ENCODE data around the gene KLHL3. TPM values are rescaled to one million over a fixed set of nuclear protein-coding genes. Genes with fewer than 3 reads are reported as not detected.

KLHL3 gene
- total RNA-seq, 4 donors from 2014 or later, result 0.46 to 4.6 (median 1.7) TPM

- Histone ChIP-seq H3K4me1 (peaks cover 3 to 7% of the 10 kb centered on the region in 2 donors), H3K9me3 (no peaks in the 10 kb centered on the region), H3K4me3 (no peak overlapping the region), H3K27me3 (no peaks in the 10 kb centered on the region), H3K27ac (peak overlapping the region in 1 of 4 donors; percentile 28), H3K36me3 (no peaks in the 10 kb centered on the region)
- in situ Hi-C loops (cut with MboI; ENCODE audit: low sequenced_read_pairs in 4 of 4), result loop anchor here in 1 of 4 donors (25.0 kb wide), 1 partner anchor 470 kb away; the partner anchor contains the start of gene NME5
- no peak for TF ChIP-seq POLR2A (IDR thresholded peaks at IDR 0.05)
- TF ChIP-seq, protein P1, sequence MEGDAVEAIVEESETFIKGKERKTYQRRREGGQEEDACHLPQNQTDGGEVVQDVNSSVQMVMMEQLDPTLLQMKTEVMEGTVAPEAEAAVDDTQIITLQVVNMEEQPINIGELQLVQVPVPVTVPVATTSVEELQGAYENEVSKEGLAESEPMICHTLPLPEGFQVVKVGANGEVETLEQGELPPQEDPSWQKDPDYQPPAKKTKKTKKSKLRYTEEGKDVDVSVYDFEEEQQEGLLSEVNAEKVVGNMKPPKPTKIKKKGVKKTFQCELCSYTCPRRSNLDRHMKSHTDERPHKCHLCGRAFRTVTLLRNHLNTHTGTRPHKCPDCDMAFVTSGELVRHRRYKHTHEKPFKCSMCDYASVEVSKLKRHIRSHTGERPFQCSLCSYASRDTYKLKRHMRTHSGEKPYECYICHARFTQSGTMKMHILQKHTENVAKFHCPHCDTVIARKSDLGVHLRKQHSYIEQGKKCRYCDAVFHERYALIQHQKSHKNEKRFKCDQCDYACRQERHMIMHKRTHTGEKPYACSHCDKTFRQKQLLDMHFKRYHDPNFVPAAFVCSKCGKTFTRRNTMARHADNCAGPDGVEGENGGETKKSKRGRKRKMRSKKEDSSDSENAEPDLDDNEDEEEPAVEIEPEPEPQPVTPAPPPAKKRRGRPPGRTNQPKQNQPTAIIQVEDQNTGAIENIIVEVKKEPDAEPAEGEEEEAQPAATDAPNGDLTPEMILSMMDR (IDR thresholded peaks at IDR 0.05 in 4 of 5, conservative IDR thresholded peaks at IDR 0.05 in 1 of 5), result no peak
- DNase-seq (no peak), ATAC-seq (no peak)
- intact Hi-C loops (cut with DNase I; ENCODE audit: low total_unique reads), result loop anchor here (10.0 kb wide), 1 partner anchor 467 kb away; the partner anchor contains the start of gene NME5
Measured at GRCh38 chr5:137667341-137667740, 68.5 kb downstream of the KLHL3 start.

DNA sequence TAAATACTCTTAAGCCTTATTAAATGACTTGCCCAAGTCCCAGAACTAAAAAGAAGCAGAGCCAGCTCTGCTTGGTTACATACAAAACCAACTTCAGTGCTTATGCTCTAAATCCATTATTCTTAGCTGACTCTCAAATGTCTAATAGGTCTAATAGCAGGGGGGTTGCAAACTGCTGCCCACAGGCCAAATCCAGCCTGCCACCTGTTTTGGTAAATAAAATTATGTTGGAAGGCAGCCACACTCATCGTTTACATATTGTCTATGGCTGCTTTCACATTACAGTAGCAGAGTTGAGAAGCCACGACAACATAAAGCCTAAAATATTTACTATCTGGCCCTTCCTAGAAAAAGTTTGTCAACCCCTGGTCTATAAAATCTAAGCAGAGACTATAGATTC lies 69.0 kb downstream of the KLHL3 start:
- Histone ChIP-seq H3K27ac (peak overlapping the region in 1 of 4 donors; percentile 28), H3K36me3 (no peaks in the 10 kb centered on the region), H3K4me3 (no peak overlapping the region), H3K9me3 (no peaks in the 10 kb centered on the region), H3K4me1 (peaks cover 3 to 7% of the 10 kb centered on the region in 2 donors), H3K27me3 (no peaks in the 10 kb centered on the region)
- TF ChIP-seq, protein P1 (IDR thresholded peaks at IDR 0.05 in 4 of 5, conservative IDR thresholded peaks at IDR 0.05 in 1 of 5), result no peak
- no peak for TF ChIP-seq POLR2A (IDR thresholded peaks at IDR 0.05)
- in situ Hi-C loops (cut with MboI; ENCODE audit: low sequenced_read_pairs in 4 of 4), result loop anchor here in 1 of 4 donors (25.0 kb wide), 1 partner anchor 470 kb away; the partner anchor contains the start of gene NME5
- intact Hi-C loops (cut with DNase I; ENCODE audit: low total_unique reads), result loop anchor here (10.0 kb wide), 1 partner anchor 468 kb away; the partner anchor contains the start of gene NME5
- no peak for DNase-seq
- no peak for ATAC-seq

DNA sequence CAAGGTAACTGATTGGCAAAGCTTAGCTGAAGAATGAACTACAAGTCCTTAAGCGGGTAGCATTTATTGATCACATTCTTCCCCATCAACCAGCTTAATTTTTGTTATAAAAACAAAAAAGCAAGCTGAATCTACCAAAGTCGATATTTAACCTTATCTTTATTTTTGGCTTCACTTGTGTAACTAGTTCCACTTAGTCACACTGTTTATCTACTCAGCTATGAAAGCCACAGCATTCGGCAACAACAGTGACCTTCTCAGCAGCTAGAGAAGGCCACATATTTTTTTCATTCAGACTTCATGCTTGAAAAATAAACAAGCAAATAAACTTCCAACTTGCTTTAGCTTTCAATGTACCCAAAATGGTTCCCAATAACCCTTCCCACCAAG lies 69.4 kb downstream of the KLHL3 start:
- no peak for TF ChIP-seq POLR2A (IDR thresholded peaks at IDR 0.05)
- TF ChIP-seq, protein P1 (IDR thresholded peaks at IDR 0.05 in 4 of 5, conservative IDR thresholded peaks at IDR 0.05 in 1 of 5), result no peak
- in situ Hi-C loops (cut with MboI; ENCODE audit: low sequenced_read_pairs in 4 of 4) (loop anchor here in 1 of 4 donors (25.0 kb wide), 1 partner anchor 471 kb away; the partner anchor contains the start of gene NME5), intact Hi-C loops (cut with DNase I; ENCODE audit: low total_unique reads) (loop anchor here (10.0 kb wide), 1 partner anchor 468 kb away; the partner anchor contains the start of gene NME5)
- ATAC-seq (no peak), DNase-seq (no peak)
- Histone ChIP-seq H3K27ac (peak overlapping the region in 1 of 4 donors; percentile 28), H3K27me3 (no peaks in the 10 kb centered on the region), H3K36me3 (no peaks in the 10 kb centered on the region), H3K4me1 (peaks cover 3 to 7% of the 10 kb centered on the region in 2 donors), H3K9me3 (no peaks in the 10 kb centered on the region), H3K4me3 (no peak overlapping the region)

DNA sequence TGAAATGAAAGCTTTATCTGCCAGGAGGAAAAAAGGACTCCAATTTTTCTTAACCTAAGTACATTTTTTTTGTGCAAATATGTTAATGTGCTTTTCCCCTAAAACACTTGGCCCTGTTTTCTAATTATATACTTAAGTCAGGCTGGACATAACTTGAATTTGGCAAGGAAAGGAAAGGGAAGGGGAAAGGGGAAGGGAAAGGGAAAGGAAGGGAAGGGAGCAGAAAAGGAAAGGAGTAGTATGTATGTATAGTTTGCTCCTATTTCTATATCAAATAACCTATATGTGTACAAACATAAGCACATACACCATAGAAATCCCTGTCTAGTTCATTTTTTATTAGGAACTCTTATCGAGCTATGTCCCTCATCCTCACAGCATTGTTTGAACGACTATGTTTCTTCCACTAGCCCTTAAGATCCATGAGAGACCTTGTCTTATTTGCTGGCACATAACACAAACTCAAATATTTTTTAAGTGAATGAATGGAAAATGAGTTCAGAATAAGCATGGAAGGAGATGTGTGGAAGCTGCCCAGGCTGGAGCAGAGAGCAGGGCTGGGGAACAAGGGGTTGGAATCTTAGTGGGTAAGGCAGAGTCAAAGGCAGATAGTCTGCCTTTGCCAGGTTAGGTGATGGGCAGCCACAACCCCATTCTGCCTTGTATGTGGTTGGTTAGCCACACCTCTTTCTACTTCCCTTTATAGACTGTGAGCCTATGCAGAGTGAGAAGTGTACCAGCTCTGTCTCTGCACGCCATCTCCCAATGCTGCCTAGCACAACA lies 70.0 kb downstream of the KLHL3 start:
- no peak overlapping the region for H3K27ac ChIP-seq
- H3K36me3 ChIP-seq, result no peaks in the 10 kb centered on the region
- no peak for ATAC-seq
- H3K4me1 ChIP-seq, result peaks cover 3 to 7% of the 10 kb centered on the region in 2 donors
- no peaks in the 10 kb centered on the region for H3K9me3 ChIP-seq
- no peaks in the 10 kb centered on the region for H3K27me3 ChIP-seq
- DNase-seq, result no peak
- TF ChIP-seq POLR2A (IDR thresholded peaks at IDR 0.05), result no peak
- TF ChIP-seq, protein P1 (IDR thresholded peaks at IDR 0.05 in 4 of 5, conservative IDR thresholded peaks at IDR 0.05 in 1 of 5), result no peak
- intact Hi-C loops (cut with DNase I; ENCODE audit: low total_unique reads), result loop anchor here (10.0 kb wide), 1 partner anchor 469 kb away; the partner anchor contains the start of gene NME5
- no peak overlapping the region for H3K4me3 ChIP-seq
- in situ Hi-C loops (cut with MboI; ENCODE audit: low sequenced_read_pairs in 4 of 4), result loop anchor here in 1 of 4 donors (25.0 kb wide), 1 partner anchor 471 kb away; the partner anchor contains the start of gene NME5
